Stimulated activated CD8-positive, alpha-beta memory T cell treated with anti-CD3 and anti-CD28 coated beads, Interleukin-2, amount 100 ng/mL, for 48 hours (primary cell): ENCODE measurements around the gene DDX41.
"Not testable (repeated sequence)": the region's sequence is repeated elsewhere in the genome, so short reads cannot be mapped to it uniquely, and the experiment has no call there.

Experiments used
- DNase-seq, 2 donors: peaks; one replicate each; pipeline ENCODE4 v3.0.0-alpha.2; 2020; ENCODE audit warnings: low read depth in 2 of 2

Gene DDX41

DNA sequence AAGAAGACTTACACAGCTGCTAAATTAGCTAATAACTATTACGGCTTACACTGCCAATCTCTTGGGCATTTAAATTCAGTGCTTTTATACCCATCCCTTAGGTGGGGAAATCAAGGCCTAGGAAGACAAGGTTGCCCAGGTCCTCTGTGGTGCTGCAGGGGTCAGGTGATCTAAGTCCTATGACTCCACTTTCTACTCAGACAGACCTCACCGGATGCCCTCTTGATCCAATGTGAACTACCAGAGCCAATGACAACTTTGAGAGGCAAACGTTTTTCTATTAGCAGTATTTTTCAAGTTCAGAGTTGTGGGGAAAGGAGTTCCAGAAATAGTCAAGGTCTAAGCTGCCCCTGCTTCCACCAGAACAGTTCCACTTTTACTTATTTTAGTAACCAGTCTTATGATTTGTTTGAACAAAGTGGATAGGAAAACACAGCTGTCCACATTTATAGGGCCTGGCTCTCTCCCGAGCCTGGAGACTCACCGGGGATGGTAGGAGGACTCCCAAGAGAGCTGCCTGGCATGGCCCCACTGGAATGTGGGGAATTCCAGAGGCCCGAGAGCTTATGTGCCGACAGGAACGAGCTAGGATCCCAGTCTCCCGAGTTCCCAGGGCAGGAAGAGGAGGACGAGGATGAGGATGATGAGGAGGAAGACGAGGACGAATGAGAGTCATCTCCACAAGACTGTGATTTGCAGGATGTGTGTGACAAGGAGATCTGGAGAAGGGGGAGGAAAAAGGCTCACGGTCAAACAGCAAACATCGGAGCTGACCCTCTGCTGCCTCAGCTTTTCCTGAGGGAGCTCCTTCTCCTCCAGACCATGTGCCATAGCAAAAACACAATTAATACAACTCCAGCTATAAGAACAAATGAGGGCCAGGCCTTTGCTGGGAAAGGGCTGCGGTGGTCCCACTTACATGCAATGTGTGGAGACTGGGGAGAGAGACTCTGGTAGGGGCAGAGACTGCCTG lies 20.9 kb upstream of the DDX41 start:
- DNase-seq, result no peak

DNA sequence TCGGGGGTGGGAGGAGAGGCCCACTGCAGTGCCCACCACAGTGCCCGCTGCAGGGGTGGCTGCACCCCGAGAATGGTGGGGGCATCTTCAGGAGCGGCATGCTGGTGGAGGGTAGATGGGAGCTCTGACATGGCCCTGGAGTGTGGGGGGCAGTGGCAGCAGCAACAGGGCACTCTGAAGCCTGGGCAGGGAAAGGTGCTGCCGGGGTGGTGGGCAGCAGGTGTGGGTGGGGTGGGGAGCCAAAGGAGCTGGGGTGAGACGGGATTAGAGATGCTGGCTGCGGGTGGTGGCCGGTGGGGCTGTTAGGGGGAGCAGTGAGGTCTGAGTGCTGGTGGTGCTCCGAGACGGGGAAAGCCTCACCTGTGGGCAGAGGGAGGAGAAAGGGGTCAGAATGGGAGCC lies 19.6 kb upstream of the DDX41 start:
- no peak for DNase-seq

DNA sequence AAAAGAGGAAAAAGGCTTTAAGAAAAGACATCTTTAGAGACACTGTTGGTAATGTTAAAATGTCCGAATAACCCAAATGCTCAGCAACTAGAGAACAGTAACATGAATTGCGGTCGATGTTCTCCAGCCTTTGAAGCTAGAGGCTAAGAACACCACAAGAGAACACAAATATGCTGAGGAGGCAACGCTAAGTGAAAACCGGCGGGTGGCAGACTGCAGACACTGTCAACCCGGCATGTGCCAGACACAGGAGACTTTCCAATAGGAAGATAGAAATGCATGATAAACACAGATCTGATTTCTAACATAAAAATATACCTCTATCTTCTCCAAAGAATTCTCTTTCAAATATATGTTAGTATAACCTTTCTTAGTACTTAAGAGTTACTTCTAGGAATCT lies 18.4 kb upstream of the DDX41 start:
- DNase-seq, result no peak

DNA sequence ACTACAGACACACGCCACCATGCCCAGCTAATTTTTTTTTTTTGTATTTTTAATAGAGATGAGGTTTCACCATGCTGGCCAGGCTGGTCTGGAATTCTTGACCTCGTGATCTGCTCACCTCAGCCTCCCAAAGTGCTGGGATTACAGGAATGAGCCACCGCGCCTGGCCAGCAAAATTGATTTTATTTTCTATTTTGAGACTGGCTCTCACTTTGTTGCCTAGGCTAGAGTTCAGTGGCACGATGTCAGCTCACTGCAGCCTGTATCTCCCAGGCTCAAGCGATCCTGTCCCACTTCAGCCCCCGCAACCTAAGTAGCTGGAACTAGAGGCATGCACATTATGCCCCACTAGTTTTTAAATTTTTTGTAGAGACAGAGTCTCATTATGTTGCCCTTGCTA lies 17.7 kb upstream of the DDX41 start:
- DNase-seq, result not testable (repeated sequence)

DNA sequence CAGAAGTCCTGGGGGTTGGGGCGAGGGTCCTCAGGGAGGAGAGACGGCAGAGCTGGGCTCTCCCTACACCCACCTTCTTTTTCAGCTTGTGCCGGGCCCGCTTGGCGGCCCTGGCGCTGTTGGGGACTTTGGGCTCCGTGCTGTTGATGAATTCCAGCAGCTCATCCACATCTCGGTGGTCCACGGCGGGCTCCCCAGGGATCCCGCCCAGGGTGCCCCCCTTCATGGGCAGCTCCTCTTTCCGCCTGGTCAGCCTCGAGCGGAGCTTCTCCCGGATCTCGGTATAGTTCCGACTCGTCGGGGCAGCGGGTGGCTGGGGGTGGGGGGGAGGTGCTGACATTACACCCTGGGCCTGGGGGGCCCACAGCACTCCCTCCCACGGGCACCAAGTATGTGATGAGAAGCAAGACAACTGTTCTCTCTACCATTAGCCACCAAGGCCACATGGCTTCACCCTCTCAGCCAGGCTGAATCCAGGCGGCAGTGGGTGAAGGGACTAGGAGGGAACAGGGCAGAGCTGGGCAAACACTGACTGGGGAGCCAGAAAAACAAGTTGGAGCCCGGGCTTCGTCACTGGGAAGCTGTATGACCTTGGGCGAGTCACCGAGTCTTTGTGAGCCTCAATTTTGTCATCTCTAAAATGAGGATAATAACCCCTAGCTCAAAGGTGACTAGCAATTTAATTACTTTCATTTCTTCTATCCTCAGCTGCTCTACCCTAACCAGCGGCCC lies 14.6 kb upstream of the DDX41 start:
- DNase-seq, result no peak

DNA sequence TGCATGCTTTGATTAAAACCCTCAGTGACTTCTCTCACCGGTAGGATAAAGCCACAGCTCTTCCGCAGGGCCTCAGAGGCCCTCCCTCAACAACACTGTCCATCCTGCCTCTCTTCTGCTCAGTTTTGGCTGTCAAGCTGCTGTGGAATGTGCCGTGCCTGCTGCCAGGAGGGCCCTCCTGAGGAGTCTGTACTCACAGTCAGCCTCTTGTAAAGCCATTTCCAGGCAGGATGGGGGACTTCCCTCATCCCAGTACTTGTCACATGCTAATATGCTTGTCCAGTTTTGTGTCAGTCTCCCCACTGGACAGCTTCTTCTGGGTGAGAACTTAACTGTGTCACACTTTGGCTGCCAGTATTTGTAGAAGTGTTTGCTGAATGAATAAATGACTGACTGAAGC lies 13.9 kb upstream of the DDX41 start:
- DNase-seq, result no peak

DNA sequence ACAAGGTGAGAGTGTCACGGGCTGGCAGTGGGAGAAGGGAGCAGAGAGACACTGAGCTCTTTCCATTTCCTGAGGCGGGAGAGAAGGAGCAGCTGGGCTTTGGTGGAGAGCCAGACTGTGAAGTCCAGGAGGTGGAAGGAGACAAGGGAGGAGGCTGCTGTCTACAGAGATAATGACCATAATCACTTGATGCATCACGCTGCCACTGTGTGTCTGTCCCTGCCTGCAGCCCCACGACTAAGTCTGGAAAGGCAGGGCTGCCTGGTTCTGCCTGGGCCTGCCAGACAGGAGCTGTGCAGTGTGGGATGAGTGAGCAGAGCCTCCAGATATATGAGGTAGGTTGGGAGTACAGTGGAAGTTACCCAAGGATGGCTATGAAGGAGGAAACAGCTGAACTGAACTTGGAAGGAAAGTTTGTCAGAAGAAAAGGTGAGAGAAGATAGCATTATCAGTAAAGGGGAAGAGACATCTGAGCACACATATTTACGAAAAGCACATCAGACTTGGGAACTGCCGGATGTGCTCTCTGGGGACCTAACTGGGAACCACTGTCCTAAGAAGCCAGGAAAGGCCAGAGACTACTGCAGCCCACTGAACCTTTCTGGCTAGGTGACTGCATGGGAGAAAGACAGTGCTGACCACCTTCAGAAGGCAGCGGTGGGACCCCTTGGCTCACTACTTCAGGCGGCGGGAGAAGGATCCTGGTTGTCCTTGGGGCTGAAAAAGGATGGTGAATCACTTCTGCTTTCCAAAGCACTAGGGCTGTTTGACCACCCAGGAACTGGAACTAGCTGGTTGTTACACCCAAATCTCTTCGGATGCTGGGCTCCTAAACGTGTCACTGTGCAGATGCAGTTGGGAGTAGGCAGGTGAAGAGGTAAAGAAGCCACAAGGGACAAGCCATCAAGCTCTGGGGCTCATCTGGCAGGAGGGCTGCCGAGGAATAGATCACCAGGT lies 12.8 kb upstream of the DDX41 start:
- no peak for DNase-seq

DNA sequence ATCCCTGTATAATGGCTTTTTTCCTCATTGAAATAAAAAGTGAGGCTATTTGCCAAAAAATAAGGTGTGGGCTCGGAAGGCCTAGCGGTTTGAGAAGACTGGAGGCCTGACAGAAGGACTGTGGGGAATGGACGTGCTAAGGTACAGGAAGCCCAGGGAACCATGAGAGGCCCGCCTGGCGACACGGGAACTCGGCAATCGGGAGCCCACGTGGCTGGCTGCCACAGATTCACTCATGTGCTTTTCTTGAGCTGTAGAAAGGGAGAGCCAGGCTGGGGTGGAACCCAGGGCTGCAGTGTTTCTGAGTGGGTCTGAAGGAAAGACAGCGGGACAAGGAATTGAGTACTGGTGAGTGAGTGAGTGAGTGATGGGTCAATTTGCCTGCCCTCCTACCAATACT lies 11.9 kb upstream of the DDX41 start:
- DNase-seq, result no peak

DNA sequence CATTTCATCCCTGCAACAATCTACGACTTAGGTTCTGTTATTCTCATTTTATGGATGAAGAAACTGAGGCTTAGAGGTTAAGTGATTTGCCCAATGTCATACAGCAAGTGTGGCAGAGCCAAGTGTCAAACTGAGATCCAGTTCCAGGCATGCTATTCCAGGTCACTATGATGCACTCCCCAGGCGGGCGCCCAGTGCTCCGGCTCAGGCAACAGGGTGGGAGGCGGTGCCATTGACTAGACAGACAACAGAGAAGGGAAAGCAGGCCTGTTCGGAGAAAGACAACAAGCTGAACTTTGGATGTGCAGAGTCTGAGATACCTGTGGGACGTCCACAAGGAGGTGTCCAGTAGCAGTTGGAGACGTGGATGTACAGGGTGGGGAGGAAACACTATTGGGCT lies 10.8 kb upstream of the DDX41 start:
- no peak for DNase-seq

DNA sequence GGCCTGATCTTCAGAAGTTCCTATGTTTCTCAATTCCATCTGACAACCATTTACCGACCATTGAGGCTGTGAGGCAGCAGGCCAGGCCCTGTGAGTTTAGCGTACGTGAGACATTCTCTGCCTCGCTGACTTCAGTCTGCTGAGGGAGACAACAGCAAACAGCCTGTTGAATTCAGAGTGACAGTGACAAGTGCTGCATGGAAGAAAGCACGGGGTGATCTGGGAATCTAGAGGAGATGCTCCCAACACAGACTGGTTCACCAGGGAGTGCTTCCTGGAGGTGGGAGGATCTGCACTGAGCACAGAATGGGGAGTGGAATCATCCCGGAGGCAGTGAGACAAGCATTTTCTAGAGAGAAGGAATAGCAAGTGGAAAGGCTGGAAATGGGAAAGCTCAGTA lies 10.0 kb upstream of the DDX41 start:
- DNase-seq, result no peak

DNA sequence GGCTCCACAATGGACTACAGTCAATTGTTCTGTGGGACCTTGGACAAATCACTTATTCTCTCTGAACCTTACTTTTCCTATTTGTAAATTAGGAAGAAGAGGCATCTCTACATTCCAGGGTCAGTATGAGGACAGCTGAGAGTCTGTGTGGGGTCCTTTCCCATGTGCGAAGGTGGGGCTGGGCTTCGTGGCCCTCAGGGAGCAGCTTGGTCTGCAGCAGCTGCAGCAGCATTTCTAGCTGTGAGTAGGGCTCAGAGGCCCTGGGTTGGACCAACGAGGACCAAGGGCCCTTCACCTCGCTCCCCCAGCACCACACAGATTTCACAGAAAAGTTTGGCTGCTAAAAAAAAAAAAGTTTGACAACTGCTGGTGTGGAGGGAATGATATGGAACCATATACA lies 9.4 kb upstream of the DDX41 start:
- no peak for DNase-seq

DNA sequence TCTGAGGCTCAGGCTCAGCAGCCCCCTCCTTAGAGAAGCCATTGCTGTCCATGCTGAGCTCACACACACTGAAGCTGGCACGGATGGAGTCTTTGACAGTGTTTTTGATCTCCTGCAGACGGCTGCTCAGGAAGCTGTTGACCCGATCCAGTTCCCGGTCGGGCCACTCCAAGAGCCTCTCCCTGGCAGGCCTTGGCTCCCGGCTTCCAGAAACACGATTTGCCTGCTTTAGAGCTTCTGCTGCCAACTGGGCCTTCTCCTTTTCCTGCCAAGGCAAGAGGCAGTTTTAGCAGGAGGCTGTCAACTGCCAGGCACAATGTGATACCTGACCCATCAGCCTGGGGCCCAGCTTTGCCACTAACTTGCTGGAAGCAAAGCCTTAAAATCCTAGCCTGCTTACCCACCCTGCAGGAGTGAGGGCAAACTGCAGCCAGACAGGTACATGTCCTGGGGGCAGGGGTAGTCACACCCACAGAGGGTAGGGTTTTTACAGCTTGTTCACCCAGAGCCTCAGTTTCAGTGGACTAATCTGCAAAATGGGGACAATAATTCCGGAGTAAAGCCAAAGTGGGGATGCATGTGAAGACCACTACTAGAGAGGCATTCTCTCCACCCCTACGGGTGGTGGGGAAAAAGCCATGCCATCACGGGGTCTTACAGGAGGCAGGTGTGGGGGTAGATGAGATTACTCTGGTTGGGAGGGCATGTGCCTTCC lies 8.3 kb upstream of the DDX41 start:
- no peak for DNase-seq

DNA sequence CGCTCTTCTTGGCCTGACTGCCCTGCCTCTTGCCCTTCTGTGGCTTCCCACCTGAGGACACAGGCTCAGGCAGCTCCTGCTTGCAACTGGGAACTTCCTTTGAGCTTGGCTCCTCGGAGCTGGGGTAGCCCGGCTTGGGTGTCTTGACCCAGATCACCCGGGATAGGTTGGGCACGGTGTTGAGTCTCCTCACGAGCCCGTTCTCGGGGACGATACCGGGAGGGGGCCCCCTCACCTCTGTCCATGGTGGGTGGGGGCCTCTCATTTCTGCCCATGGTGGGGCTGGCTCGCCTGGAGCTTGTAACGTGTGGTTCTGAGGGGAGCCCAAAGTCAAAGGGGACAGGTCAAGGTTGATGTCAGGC lies 7.8 kb upstream of the DDX41 start:
- no peak for DNase-seq

DNA sequence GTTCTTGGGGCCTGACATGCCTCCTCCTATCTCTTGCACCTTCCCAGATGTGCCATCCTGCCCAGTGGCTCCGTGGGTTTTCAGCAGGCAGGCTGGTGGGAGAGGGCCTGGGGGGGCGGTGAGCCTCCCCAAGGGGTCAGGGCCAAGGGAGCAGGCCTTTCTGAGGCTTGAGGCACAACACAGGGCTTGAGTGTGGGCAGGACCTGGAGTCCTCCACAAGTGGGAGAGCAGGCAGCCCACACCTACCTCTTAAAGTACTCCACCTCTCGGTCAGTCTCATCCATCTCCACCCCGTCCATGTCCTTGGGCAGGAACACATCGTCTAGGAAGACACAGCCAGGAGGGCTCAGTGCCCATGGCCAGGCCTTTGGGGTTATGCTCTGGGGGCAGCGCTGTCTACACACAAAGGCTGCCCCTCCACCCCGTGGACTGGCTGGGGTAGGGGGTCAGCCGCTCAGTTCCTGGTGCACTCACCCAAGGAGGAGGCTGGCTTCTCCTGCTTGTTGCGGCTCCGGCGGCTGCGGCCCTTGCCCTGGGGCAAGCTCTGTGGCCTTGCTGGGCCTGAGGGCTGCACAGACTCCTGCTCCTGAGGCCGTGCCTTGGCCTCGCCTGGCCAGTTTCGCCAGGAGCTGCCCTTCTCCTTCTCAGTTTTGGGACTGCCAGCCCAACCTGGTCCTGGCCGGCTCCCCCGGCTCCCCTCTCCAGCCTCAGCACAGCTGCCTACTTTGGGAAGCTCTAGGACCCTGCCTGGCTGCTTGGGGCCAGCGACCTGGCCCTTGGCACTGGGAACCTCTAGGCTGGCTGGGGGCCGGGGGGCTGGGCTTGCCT lies 7.2 kb upstream of the DDX41 start:
- DNase-seq, result no peak

DNA sequence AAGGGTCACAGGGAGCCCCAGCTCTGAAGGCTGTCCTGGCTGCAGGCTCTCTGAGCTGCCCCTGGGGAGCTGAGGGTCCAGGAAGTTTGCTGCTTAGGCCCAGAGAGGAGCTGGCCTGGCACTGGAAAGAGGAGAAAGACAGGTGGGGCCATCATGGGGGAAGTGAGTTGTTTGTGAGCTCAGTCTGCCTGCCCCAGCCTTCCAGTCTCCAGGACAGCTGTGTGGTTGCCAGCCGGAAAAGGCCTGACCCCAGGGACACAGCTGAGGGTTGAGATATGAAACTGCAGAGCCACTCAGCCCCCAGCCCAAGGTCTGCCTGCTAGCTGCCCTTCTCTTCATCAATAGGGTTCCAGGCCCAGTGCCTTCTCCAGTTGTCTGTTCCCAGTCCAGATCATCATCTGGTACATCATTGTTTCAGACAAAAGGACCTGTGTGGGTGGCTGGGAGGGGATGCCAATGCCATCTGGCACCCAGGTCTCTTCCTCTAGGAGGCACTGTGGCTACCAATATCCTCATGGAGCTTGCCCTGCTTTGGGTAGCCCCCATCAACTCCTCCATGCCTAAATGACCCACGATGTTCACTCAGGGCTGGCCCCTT lies 4.3 kb upstream of the DDX41 start:
- no peak for DNase-seq

DNA sequence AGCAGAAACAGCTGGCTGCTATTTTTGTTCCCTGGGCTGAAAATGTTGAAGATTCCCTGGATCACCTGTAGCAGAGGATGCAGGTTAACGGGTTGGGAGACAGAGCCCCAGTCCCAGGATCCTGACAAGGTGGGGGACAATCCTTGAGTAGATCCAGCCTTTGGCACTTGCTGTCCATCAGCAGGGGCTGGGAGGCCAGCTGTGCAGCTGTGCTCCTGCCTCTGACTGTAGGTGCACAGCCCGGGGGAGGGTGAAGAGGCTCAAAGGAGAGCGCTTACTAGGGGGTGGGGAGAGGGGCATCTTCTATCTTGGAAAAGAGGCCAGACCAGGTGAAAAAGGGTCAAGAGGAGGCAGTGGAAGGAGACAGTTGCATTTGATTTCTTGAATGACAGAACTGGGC lies 3.5 kb upstream of the DDX41 start:
- no peak for DNase-seq

DNA sequence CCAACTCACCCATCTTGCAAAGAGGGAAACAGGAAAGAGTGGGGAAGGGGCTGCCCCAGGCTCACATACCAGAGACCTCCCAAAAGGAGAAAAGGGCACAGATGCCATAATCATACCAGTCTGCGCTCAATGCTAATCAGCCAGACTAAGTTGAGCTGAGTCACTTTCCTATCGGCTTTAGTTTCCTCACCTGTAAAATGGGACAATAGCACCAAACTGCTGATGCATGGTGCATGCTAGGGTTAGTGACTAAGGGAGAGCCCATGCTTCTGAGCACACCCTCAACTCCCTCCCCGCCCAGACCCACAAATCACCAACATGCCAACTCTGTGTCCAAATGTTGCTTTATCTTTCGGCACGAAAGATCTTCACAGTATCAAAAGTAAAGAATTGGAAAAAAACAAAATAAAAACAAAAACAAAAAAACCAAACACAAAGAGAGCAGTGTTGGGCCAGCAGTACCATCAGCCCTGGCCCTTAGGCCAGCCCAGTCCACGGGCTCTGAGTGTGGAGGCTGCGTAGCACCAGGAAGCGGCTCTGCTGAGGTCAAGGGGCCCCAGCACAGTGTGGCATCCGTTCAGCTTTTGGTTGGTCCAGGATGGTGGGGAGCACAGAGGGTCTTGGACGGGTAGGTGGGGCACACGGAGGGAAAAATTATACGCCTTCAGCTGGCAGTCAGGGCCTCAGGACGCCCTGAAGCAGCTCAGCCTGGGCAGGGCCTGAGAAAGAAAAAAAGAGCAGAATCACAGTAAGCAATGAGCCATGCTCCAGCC lies 2.9 kb upstream of the DDX41 start:
- no peak for DNase-seq

DNA sequence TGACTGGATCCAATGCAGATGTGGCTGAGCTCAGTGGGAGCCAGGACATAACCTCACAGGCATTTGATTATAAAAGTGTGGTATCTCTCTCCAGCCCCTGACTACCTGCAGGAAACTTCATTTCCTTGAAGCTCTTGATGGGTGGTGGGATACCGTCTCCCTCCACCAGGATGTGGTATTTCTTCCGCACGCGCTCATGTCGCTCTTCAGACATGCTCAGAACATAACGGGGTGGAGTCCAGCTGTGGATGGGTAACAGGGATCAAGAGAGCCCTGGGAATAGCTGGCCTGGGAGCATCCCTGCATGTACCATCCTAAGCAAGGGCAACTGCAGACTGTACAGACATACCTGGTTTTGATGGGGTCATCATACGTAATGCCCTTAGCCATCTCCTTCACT lies 1.2 kb downstream of the DDX41 start:
- no peak for DNase-seq

DNA sequence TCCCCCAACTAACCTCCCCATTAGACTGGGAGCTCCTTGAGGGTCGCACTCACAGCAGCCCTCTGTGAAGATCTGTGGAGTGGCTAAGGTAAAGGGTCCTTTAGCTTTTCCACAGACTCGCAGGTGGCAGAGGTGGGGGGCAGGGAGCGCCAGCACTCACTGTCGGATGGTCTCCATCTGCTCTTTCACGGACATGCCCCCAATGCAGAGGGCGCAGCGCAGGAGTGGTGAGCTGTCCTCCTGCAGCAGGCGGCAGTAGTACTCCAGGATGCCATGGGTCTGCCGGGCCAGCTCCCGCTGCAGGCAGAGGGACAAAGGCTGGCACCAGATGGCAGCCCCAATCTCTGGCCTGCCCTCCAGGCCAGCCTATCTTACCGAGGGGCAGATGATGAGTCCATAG lies 2.2 kb downstream of the DDX41 start:
- DNase-seq, result no peak
